HepG2 (cell line): ENCODE results near the gene NUDCD3. TPM values are rescaled to one million over a fixed set of nuclear protein-coding genes. Genes with fewer than 3 reads are reported as not detected.
A peak's percentile ranks its signal among the peaks of the same experiment; 100 is the strongest.

Source experiments
- AGO1 ChIP-seq: fragments of 200-400 bp; formaldehyde crosslinking; IDR thresholded peaks from 2 replicates; pipeline ENCODE4 v1.6.1; 2017; ENCODE audit warnings: mild to moderate bottlenecking, low read depth, low read length, moderate library complexity; ENCODE audit not compliant: poor library complexity, severe bottlenecking
- GZF1 ChIP-seq: sonication (generic); formaldehyde crosslinking; IDR thresholded peaks from 2 replicates; pipeline ENCODE4 v1.5.1; 2020; ENCODE audit warnings: mild to moderate bottlenecking, missing genetic modification reagents
- HNF1A ChIP-seq, 2 experiments: sonication (generic) in 1 of 2; formaldehyde crosslinking in 1 of 2; IDR thresholded peaks; 2 replicates each; pipeline versions ENCODE4 v1.4.0 to v1.6.1; 2016 to 2020; ENCODE audit warnings: borderline replicate concordance in 1 of 2, low read depth in 1 of 2, mild to moderate bottlenecking in 1 of 2, missing genetic modification reagents in 1 of 2
- MEF2D ChIP-seq: sonication (generic); formaldehyde crosslinking; IDR thresholded peaks from 2 replicates; pipeline ENCODE4 v1.5.1; 2020; ENCODE audit warnings: mild to moderate bottlenecking, missing genetic modification reagents
- NFIB ChIP-seq: sonication (generic); formaldehyde crosslinking; IDR thresholded peaks from 2 replicates; pipeline ENCODE4 v1.9.0; 2021; ENCODE audit warnings: missing genetic modification reagents, mild to moderate bottlenecking, borderline replicate concordance
- NFYC ChIP-seq: IDR thresholded peaks from 2 replicates; pipeline ENCODE4 v1.6.1; 2016; ENCODE audit warnings: missing genetic modification reagents, missing compliant biosample characterization
- NR2F6 ChIP-seq, 2 experiments: IDR thresholded peaks; 2 replicates each; pipeline ENCODE4 v1.6.1; 2016; ENCODE audit warnings: antibody characterized with exemption in 1 of 2, mild to moderate bottlenecking in 1 of 2
- REPIN1 ChIP-seq: sonication (generic); formaldehyde crosslinking; IDR thresholded peaks from 2 replicates; pipeline ENCODE4 v1.8.0; 2022; ENCODE audit warnings: missing genetic modification reagents, low read depth, mild to moderate bottlenecking, borderline replicate concordance
- RXRA ChIP-seq: sonication (generic); formaldehyde crosslinking; IDR thresholded peaks from 2 replicates; pipeline ENCODE4 v1.5.1; 2020; ENCODE audit warnings: missing genetic modification reagents
- SIX1 ChIP-seq: sonication (generic); formaldehyde crosslinking; IDR thresholded peaks from 2 replicates; pipeline ENCODE4 v1.4.0; 2020; ENCODE audit warnings: missing genetic modification reagents, borderline replicate concordance
- SMC3 ChIP-seq: IDR thresholded peaks from 2 replicates; pipeline ENCODE4 v1.6.1; 2011; ENCODE audit warnings: low read length, improper control_type of control experiment
- ZNF432 ChIP-seq: sonication (generic); formaldehyde crosslinking; IDR thresholded peaks from 2 replicates; pipeline ENCODE4 v1.5.0; 2020; ENCODE audit warnings: missing genetic modification reagents, mild to moderate bottlenecking, borderline replicate concordance
- ZNF563 ChIP-seq: sonication (generic); formaldehyde crosslinking; IDR thresholded peaks from 2 replicates; pipeline ENCODE4 v1.8.0; 2022; ENCODE audit warnings: mild to moderate bottlenecking, moderate library complexity, missing genetic modification reagents
- ZNF605 ChIP-seq: sonication (generic); formaldehyde crosslinking; IDR thresholded peaks from 2 replicates; pipeline ENCODE4 v1.8.0; 2022; ENCODE audit warnings: mild to moderate bottlenecking, missing genetic modification reagents
- ZNF83 ChIP-seq: sonication (generic); formaldehyde crosslinking; IDR thresholded peaks from 2 replicates; pipeline ENCODE4 v1.4.0; 2020; ENCODE audit warnings: missing genetic modification reagents, mild to moderate bottlenecking, borderline replicate concordance
- polyA plus RNA-seq, 8 experiments: library from polyadenylated mRNA; depleted of rRNA in 3 of 8; stranded (reverse) in 7 of 8; unstranded in 1 of 8; fragments of >200 nt; fragmentation: Illumina TruSeq in 4 of 8; extraction: Trizol in 4 of 8; gene quantifications; 2 replicates each; pipeline versions ENCODE4 v1.2.1 to v1.2.3, GENCODE V29; 2011 to 2016; ENCODE audit warnings: low read depth in 4 of 8, missing spikeins in 1 of 8, mixed read lengths in 1 of 8; ENCODE audit not compliant: insufficient read depth in 1 of 8
- total RNA-seq, 5 experiments: library from RNA; depleted of rRNA; stranded (reverse); fragments of >200 nt; fragmentation: Illumina TruSeq; extraction: Trizol; gene quantifications; 2 replicates each; pipeline ENCODE4 v1.2.3, GENCODE V29; 2016; ENCODE audit warnings: low read depth in 1 of 5
- TF ChIP-seq, protein P1 (sequence below): sonication (generic); formaldehyde crosslinking; IDR thresholded peaks from 2 replicates; pipeline ENCODE4 v1.4.0; 2020; ENCODE audit warnings: missing genetic modification reagents
- TF ChIP-seq, protein P2 (sequence below): sonication (generic); formaldehyde crosslinking; IDR thresholded peaks from 2 replicates; pipeline ENCODE4 v1.8.1; 2023; ENCODE audit warnings: mild to moderate bottlenecking, missing genetic modification reagents
- TF ChIP-seq, protein P3 (sequence below): sonication (generic); formaldehyde crosslinking; IDR thresholded peaks from 2 replicates; pipeline ENCODE4 v1.9.0; 2021; ENCODE audit warnings: missing genetic modification reagents, borderline replicate concordance

Gene NUDCD3
- total and polyA plus RNA-seq, 2 of the 13 experiments (the other 11 are each of a cell fraction or from before 2014, with no cell fraction given): 20.8 to 49.9 TPM

DNA sequence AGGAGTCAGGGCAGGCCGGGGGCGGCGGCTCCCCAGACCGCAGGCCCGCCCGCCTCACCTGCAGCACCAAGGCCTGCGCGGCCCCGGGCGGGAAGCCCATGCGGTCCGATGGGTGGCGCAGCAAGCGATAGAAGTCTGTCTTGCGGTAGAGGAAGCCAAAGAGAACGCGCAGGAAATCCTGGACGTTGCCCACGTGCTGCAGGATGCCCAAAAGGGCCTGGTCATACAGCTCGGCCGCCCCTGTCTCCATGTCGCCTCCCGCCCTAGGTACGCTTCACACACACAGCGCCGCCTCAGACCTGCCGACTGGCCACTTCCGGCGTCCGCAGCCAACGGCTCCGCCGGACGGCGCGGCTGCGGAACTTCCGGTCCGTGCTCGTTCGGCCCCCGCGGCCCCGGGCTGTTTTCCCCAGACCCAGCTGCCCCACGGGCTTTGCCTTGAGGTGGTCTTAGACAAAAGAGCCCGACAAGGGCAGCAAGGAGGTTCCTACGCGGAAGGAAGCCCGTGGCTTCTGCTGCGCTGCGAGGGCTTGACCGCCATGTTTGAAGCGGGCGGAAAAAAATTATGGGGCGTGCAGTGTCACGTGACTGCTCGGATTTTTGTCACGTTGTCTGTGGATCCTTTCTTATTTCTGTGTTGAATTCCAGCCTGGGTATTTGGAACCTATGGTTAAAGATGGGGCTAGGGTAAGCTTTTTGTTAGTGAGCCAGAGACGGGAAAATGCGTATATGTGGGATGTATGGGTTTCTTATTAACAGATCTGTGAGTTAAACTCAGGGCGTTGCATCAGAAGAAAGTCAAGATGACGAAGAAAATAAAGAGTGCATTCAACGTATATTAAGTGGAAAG lies at the start of gene NUDCD3 (continued):
- TF ChIP-seq, protein P1, sequence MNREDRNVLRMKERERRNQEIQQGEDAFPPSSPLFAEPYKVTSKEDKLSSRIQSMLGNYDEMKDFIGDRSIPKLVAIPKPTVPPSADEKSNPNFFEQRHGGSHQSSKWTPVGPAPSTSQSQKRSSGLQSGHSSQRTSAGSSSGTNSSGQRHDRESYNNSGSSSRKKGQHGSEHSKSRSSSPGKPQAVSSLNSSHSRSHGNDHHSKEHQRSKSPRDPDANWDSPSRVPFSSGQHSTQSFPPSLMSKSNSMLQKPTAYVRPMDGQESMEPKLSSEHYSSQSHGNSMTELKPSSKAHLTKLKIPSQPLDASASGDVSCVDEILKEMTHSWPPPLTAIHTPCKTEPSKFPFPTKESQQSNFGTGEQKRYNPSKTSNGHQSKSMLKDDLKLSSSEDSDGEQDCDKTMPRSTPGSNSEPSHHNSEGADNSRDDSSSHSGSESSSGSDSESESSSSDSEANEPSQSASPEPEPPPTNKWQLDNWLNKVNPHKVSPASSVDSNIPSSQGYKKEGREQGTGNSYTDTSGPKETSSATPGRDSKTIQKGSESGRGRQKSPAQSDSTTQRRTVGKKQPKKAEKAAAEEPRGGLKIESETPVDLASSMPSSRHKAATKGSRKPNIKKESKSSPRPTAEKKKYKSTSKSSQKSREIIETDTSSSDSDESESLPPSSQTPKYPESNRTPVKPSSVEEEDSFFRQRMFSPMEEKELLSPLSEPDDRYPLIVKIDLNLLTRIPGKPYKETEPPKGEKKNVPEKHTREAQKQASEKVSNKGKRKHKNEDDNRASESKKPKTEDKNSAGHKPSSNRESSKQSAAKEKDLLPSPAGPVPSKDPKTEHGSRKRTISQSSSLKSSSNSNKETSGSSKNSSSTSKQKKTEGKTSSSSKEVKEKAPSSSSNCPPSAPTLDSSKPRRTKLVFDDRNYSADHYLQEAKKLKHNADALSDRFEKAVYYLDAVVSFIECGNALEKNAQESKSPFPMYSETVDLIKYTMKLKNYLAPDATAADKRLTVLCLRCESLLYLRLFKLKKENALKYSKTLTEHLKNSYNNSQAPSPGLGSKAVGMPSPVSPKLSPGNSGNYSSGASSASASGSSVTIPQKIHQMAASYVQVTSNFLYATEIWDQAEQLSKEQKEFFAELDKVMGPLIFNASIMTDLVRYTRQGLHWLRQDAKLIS (CRISPR knock-in tag): no peak
- TF ChIP-seq ZNF432 (CRISPR knock-in tag): no peak
- TF ChIP-seq NFYC: peak; percentile 47; the same call in 1 of the 2 replicates
- TF ChIP-seq RXRA: peak; percentile 57; the same call in 1 of the 2 replicates
- TF ChIP-seq, protein P2, sequence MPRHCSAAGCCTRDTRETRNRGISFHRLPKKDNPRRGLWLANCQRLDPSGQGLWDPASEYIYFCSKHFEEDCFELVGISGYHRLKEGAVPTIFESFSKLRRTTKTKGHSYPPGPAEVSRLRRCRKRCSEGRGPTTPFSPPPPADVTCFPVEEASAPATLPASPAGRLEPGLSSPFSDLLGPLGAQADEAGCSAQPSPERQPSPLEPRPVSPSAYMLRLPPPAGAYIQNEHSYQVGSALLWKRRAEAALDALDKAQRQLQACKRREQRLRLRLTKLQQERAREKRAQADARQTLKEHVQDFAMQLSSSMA: 0 out of 2 replicates have a peak, but pooled peaks have one; percentile 55
- TF ChIP-seq SIX1 (CRISPR knock-in tag): no peak
- no peak for TF ChIP-seq NR2F6 (IDR thresholded peaks at IDR 0.05)
- TF ChIP-seq NR2F6 (CRISPR knock-in tag; IDR thresholded peaks at IDR 0.05): peak; percentile 36; the same call in 1 of the 2 replicates
- TF ChIP-seq ZNF83 (CRISPR knock-in tag): no peak; the same call in 1 of the 2 replicates
- peak; percentile 91 for TF ChIP-seq ZNF563
- TF ChIP-seq NFIB (CRISPR knock-in tag): no peak
- TF ChIP-seq GZF1: peak; percentile 24; the same call in 1 of the 2 replicates
- TF ChIP-seq AGO1: no peak
- TF ChIP-seq REPIN1 (CRISPR knock-in tag): no peak
- peak; percentile 57; the same call in 1 of the 2 replicates for TF ChIP-seq MEF2D (CRISPR knock-in tag)
- no peak for TF ChIP-seq SMC3
- TF ChIP-seq, protein P3, sequence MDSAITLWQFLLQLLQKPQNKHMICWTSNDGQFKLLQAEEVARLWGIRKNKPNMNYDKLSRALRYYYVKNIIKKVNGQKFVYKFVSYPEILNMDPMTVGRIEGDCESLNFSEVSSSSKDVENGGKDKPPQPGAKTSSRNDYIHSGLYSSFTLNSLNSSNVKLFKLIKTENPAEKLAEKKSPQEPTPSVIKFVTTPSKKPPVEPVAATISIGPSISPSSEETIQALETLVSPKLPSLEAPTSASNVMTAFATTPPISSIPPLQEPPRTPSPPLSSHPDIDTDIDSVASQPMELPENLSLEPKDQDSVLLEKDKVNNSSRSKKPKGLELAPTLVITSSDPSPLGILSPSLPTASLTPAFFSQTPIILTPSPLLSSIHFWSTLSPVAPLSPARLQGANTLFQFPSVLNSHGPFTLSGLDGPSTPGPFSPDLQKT: no peak
- TF ChIP-seq HNF1A (IDR thresholded peaks at IDR 0.05; ENCODE audit: low read depth): no peak
- TF ChIP-seq HNF1A (CRISPR knock-in tag; IDR thresholded peaks at IDR 0.05; ENCODE audit: borderline replicate concordance): peak; percentile 61; the same call in 1 of the 2 replicates
- TF ChIP-seq ZNF605 (CRISPR knock-in tag): peak; percentile 90
